Testis (tissue), 2 donors: Measurements from ENCODE around the gene IQCF5.

Experiments
- POLR2A ChIP-seq: fragments of 450-650 bp; IDR thresholded peaks from one replicate; pipeline ENCODE4 v1.6.1; 2017; ENCODE audit warnings: antibody characterized with exemption, mild to moderate bottlenecking, moderate library complexity
- TF ChIP-seq, protein P1 (sequence below), 3 experiments: fragments of 450-650 bp in 2 of 3; fragments of 200-600 bp in 1 of 3; sonication (generic) in 1 of 3; IDR thresholded peaks; one replicate each; pipeline ENCODE4 v1.5.1; 2016 to 2019; ENCODE audit warnings: antibody characterized with exemption in 3 of 3, mild to moderate bottlenecking in 2 of 3, moderate library complexity in 1 of 3

DNA sequence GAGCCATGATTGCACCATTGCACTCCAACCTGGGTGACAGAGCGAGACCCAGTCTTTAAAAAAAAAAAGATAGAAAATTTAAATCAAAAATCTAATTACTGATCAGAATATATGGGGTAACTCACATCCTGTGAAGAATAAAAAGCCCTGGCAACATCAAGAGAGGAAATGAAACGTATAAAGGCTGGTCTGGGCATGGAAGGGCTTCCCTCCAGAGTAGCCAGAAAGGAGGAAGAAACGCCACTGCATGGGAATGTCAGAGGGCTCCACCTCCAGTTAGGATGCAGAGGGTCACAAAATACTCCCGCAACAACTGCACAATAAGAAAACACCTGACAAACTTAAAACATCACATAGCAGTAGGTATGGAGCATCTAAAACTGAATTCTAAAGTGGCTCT lies 32.6 kb upstream of the IQCF5 start:
- TF ChIP-seq, protein P1, sequence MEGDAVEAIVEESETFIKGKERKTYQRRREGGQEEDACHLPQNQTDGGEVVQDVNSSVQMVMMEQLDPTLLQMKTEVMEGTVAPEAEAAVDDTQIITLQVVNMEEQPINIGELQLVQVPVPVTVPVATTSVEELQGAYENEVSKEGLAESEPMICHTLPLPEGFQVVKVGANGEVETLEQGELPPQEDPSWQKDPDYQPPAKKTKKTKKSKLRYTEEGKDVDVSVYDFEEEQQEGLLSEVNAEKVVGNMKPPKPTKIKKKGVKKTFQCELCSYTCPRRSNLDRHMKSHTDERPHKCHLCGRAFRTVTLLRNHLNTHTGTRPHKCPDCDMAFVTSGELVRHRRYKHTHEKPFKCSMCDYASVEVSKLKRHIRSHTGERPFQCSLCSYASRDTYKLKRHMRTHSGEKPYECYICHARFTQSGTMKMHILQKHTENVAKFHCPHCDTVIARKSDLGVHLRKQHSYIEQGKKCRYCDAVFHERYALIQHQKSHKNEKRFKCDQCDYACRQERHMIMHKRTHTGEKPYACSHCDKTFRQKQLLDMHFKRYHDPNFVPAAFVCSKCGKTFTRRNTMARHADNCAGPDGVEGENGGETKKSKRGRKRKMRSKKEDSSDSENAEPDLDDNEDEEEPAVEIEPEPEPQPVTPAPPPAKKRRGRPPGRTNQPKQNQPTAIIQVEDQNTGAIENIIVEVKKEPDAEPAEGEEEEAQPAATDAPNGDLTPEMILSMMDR (IDR thresholded peaks at IDR 0.05), result no peak
- TF ChIP-seq POLR2A, result no peak
